Left forelimb (tissue), 1 donor: Measurements from ENCODE around the gene CACNA1B.
A peak's percentile ranks its signal among the peaks of the same experiment; 100 is the strongest.
"Not testable (repeated sequence)": the region's sequence is repeated elsewhere in the genome, so short reads cannot be mapped to it uniquely, and the experiment has no call there.

Experiments
- DNase-seq: peaks from one replicate; pipeline ENCODE4 v3.0.0-alpha.2; 2018; ENCODE audit warnings: low spot score

The CACNA1B gene

DNA sequence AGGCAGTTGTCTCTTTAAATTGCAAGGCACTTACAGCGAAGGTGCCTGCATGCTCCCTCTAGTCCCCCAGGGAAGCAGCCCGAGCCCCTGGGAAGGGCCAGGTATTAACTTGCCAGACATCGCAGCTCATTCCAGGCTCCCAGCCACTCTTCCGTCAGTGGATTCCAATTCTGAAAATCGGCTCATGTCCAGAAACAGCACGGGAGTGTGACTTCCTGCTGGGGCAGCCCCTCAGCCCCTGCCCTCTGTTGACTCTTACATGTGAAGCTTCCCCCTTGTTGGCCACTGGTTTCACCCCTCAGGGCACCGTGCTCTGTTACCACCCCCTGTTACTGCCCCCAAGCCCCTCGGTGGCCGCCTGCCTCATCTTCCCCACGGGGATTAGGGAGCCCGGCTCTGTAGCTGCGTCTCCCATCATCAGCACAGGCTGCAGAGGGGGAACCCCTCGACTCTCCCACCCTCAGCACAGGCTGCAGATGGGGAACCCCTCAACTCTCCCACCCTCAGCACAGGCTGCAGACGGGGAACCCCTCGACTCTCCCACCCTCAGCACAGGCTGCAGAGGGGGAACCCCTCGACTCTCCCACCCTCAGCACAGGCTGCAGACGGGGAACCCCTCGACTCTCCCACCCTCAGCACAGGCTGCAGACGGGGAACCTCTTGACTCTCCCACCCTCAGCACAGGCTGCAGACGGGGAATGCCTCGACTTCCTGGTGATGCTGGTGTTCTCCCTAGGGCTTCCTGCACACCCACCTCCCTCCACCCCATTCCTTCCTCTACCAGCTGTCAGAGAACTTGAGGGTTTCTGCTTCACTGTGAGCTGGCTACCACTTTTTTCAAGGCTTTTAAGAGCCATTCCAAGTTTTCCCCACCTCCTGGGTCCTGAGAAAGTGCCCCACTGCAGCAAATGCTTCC, 11.1 kb upstream of the CACNA1B start:
- DNase-seq = no peak

DNA sequence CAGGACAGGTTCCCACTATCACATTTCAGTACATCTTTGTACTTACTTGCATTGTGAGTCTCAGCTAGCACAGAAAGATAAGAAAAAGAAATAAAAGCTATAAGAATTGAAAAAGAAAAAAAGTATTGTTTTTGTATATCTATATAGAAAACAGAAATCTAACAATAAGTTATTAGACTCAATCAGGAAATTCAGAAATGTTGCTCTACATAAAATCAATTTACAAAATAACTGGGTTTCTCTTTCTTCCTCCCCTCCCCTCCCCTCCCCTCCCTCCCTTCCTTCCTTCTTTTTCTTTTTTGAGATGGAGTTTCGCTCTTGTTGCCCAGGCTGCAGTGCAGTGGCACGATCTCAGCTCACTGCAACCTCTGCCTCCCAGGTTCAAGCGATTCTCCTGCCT, 7.2 kb upstream of the CACNA1B start:
- DNase-seq = no peak

DNA sequence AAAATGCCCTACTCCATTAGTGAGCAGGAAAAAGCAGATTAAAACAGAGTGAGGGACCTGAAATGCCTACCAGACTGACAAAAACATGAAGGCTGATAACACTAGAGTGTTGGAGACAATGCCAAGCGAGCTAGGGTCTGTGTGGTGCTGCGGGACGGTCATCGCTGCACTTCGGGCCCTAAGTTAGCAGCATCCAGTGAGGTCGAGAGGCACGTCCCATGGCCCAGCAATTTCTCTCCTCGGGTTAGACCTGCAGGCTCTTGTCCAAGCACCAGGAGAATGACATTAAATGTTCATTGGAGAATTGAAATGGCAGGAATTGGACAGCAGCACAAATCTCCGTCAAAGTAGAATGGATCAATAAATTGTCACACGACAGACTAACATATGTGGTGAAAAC, 5.3 kb upstream of the CACNA1B start:
- DNase-seq = no peak

DNA sequence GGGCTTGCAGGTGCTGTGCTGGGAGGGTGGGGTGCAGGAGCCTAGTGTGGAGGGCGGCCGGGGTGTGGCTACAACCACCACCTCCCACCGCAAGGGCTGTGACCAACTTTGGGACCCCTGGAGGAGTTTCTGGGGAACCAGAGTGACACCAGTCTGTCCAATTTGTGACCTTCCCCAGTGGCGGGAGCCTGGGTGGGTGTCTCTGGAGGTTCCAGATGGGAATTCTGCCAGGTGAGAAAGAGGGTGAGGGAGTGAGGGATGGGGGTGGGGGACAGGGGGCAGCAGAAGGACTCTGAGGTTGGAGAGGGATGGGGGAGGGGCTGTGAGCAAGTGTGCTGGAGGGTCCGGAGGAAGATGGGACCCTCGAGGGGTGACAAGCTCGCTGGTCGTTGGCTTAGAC, 4.2 kb upstream of the CACNA1B start:
- DNase-seq = no peak

DNA sequence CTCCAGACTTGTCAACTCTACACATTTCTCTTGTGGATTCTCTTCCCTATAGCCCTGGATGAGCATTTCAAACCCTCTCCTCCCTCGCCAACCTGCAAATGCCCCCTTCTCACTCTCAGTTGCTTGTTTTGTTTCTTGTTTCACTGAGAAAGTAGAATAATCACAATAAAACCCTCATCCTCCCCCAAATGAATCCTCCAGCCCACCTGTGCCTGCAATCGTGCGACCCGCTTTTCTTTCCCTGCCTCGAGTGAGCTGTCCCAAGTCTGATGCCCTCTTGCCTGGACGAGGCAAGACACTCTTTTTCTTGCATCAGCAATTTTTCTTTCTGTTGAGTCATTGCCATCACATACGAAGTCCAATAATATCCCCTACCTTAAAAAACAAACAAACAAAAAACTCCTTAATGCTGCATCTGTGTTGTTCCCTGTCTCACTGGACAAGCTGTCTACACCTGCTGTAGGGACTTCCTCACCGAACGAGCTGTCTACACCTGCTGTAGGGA, 3.7 kb upstream of the CACNA1B start:
- no peak for DNase-seq

DNA sequence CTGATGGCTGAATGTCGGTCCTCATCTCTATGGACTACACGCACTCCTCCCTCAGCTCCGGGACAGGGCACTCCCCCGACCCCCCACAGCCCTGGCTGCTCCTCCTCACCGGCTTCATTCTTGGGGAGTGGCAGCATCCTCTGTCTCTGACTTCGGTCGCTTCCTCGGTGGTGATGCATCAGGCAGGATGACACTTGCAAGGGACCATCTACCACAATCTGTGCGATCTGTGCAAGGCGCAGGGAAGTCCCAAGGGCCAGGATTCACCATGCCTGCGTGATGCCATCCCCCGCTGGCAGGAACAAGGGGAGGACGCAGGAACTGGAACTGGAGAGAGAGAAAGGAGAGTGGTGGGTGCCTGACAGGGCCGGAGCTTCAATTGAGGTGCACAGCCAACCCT, 2.2 kb upstream of the CACNA1B start:
- peak; percentile 55 for DNase-seq

DNA sequence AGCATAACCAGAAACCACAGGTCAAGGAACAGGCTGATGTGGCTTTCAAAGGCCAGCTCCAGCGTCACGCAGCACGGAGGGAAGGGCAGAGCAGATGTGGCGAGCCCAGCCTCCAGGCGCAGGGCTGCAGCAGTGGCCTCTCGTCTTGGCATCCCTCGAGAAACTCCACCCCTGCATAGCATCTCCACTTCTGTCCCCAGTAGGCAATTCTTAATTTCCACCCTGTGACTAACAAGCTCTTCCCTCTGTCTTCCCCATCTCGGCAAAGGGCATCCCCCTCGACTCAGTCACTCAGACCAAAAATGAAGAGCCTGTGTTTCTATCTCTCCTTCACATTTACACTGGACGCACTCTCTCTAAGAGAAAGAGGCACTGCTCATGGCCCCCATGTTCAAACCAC, 1.7 kb upstream of the CACNA1B start:
- no peak for DNase-seq

GRCh38 chr9:137876269-137876668, 1.3 kb upstream of the CACNA1B start:
- DNase-seq = no peak

DNA sequence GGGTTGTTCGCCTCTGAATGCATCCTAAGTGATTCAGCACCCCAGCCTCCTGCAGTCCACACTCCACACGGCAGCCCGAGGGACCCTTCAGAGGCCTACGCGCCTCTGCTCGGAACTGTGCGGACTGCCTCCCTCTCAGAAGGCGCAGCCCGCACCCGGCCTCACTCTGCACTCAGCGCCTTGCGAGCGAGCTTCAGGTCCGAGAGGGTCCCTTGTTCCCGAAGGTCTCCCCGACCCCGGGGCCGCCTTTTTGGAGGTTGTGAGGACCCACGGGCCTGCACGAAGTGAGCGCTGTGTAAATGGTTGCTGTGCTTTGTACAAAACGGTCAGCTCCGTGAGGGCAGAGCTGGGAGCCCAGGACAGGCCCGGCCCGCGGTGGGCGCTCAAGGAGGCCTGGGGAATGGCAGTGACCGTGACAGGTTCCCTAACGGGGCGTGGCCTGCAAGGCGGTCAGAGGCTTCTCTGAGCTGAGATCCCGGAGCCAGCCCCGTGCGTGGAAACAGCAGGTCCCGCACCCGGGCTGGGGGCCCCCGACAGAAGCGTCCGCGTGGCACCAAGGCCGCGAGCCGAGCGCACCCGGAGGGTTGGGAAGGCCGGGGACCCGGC, 698 bp upstream of the CACNA1B start:
- no peak for DNase-seq

DNA sequence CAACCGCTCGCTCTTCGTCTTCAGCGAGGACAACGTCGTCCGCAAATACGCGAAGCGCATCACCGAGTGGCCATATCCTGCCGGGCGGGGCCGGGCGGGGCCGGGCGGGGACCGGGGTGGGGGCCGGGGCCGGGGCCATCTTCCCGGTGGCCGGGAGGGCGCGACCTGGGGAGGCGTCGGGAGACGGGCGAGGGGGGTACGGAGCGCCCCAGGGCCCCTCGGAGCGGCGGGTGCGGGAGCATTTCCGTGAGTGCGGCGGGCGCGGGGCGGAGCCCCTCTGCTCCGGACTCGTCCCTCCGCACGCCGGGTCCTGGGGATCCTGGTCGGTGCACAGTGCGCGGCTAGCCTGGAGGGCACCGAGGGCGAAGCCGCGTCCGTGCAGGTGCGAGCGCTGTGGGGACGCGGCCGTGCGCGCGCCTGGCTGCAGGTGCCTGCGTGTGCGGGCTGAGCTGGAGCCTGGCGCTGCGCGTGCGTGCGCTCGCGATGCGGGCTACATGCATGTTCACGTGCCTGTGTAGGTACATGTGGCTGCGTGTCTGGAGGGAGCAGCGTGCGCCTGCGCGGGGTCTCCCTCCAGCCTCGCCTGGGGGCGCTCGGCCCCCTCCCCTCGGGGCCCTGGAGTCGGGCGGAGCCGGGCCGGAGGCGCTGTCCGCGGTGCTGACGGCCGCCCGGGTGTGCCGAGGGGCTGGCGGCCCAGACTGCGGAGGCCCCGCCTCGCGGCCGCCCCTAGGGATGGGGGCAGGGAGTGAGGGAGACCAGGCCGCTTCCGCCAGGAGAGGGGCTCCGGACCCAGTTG, 762 bp downstream of the CACNA1B start:
- DNase-seq = no peak

DNA sequence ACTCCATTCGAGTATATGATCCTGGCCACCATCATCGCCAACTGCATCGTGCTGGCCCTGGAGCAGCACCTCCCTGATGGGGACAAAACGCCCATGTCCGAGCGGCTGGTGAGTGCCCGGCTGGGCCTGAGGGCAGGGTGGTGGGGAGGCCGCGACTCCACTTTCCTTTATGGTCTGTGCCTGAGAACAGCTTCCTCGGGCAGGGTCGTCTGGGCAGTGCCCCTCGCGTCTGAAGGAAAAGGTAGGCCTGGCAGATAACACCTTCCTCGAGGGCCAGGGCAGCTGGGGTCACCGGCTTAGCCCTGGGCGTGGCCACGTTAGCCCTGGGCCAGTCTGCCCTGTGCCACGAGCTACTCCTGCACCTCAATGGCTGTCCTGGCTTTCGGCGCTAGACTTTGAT, 1.5 kb downstream of the CACNA1B start:
- DNase-seq = no peak

DNA sequence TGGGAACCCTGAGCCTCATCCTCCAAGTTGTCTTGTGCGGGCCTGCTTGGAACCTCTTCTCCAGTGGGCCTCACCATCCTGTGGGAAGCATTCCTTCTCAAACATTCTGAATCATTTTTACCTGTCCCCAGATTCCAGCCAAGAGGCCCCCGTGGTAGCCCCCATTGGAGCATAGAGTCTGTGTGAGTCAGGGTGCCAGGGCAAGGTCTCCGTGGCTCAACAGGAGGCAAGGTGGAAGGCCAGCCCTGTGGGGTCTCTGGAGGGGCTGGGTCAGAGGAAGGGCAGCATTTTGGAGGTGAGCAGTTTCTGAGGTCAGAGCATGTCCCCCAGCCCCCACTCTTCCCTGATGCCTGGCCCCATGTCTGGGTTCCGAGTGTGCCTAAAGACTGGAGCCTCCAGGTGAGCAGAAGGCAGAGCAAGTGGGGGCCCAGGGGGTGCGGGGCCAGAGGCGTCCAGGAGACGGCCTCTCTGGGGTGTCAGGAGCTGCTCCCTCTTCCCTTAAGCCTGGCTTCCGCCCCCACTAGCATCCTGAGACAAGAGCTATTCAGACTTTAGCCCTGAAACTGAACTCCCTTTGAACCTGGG, 2.1 kb downstream of the CACNA1B start:
- no peak for DNase-seq

- no peak for DNase-seq
Measured at GRCh38 chr9:137880160-137880975, 2.8 kb downstream of the CACNA1B start.

GRCh38 chr9:137880976-137881530, 3.5 kb downstream of the CACNA1B start:
- DNase-seq = no peak

GRCh38 chr9:137881591-137882505, 4.3 kb downstream of the CACNA1B start:
- DNase-seq = no peak

DNA sequence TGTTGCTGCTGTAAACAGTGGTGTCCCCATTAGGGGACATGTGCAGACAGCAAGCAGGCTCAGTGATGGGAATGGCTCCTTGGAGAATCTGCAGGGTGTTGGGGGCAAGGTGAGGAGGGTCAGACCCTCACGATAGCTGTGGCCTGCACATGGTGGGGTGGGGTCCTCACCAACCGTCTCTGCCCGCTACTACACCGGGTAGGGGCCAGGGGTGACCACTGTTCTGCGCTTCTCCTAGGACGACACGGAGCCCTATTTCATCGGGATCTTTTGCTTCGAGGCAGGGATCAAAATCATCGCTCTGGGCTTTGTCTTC, 4.9 kb downstream of the CACNA1B start:
- DNase-seq = no peak

DNA sequence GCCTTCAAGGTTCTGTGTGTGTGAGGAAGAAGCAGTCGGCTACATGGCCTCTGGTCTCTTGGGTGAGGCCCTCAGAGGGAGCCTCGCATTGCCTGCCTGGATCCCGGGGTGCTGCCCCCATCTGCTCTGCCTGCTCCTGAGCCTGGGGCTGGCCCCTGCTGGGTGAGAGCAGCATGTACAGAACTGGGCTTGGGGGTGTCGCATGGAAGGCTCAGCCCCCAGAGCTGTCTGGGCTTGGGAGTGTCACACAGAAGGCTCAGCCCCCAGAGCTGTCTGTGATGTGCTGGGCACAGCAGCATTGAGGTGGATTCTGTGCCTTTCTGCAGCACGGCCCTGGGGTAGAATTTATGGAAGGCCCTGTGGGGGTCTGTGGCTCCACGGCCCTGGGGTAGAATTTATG, 6.4 kb downstream of the CACNA1B start:
- not testable (repeated sequence) for DNase-seq

DNA sequence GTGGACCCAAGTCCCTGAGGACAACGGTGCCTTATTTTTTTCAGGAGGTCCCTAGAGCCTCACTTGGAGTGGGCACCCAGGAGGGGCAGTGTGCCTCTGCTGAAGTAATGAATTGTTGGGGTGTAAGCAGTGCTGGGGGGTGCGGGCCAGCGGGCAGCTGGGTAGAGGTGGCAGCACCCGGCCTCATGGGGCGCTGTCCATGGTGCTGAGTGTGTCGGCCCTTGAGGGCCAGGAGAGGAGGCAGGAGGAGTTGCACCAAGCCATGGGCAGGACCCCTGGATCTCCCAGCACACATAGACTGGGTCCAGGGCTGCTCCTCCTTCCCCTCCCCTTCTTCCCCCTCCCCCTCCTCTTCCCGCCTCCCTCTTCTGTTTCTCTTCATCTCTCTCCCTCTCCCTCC, 7.0 kb downstream of the CACNA1B start:
- DNase-seq = not testable (repeated sequence)

- not testable (repeated sequence) for DNase-seq
Measured at GRCh38 chr9:137885121-137885520, 7.5 kb downstream of the CACNA1B start.

DNA sequence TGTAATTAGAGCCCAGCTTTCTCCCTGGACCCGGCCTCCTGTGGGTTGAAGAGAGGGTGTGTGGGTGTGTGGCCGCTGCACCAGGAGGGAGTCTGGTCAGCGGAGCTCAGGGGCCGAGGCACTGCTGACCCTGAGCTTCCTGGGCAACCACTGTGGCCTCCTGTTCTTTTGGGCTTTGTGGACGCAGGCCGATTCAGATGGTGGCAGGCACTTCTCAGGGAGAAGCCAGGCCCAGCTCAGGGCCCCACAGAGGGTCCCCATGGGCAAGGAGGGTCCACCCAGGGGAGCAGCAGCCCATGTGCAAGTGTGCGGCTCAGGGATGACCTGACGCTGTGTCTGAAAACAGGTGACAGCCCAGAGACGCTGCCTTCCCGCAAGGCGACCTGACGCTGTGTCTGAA, 11.0 kb downstream of the CACNA1B start:
- not testable (repeated sequence) for DNase-seq
